Mononuclear cell (primary cell): ENCODE results near the gene TLCD3B. TPM values are rescaled to one million over a fixed set of nuclear protein-coding genes. Genes with fewer than 3 reads are reported as not detected.
A peak's percentile ranks its signal among the peaks of the same experiment; 100 is the strongest.

Source experiments
- H3K27me3 ChIP-seq: 2 replicates; pipeline ENCODE4 v1.6.0; 2011; ENCODE audit warnings: low read length, control low read depth; ENCODE audit not compliant: insufficient read depth
- H3K4me1 ChIP-seq: 2 replicates; pipeline ENCODE4 v1.5.1; 2011; ENCODE audit warnings: mild to moderate bottlenecking, low read length, control low read depth; ENCODE audit not compliant: insufficient read depth
- H3K4me3 ChIP-seq: 2 replicates; pipeline ENCODE4 v1.5.1; 2011; ENCODE audit warnings: mild to moderate bottlenecking, low read length, moderate library complexity
- H3K9me3 ChIP-seq: 2 replicates; pipeline ENCODE4 v1.5.1; 2011; ENCODE audit warnings: low read depth, mild to moderate bottlenecking, control low read depth, low read length
- total RNA-seq: library from RNA; depleted of rRNA; stranded (reverse); fragments of >200 nt; gene quantifications from one replicate; pipeline ENCODE4 v1.2.3, GENCODE V29; 2012

TLCD3B gene
- total RNA-seq, 1 donor = not detected

DNA sequence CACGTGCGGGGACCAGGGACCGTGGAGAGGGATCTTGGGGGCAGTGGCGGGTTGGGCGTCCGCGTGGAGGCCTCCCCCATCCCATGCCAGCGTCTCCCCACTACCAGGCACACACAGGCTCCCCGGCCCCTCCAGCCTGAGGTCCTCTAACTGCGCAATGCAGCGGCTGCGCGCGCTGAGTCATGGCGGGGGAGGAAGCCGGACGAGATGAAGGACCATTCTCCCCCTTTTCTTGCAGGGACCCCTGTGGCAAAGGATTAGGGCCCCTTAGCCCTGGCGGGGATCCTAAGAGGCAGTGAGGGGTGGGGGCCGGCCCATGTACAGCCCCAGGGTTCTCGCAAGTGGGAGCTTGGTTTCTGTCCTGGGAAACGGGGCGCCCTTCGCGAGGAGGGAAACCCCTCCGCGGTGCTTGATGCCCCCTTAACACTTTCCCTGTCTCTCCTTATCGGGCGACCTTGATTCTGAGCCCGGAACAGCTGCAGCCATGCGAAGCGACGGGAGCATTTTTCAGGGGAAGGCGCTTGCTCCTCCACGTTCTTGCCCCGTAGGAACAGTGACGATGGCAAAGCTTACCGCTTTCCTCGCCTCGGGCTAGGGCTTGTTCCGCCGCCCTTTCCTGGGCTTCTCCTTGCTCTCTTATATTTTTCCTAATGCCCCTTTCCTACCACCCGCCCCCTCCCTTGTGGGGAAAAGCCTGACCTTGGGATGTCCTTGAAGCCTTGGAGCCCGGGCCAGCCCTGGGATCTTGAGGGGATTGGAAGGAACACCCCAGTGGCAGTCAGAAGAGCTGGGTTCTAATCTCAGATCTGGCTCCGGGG is 35.1 kb upstream of the TLCD3B start:
- no peaks in the 10 kb centered on the region for H3K27me3 ChIP-seq
- H3K4me1 ChIP-seq = peaks cover 52% of the 10 kb centered on the region
- no peaks in the 10 kb centered on the region for H3K9me3 ChIP-seq
- H3K4me3 ChIP-seq = peak overlapping the region; percentile 87

GRCh38 chr16:30065102-30065942 is 34.3 kb upstream of the TLCD3B start, which contains the start of gene ALDOA:
Gene ALDOA, plus strand, starts transcription at chr16:30065760. Its CDS starts 1,138 bp downstream, at chr16:30066898.
- H3K4me1 ChIP-seq = peaks cover 52% of the 10 kb centered on the region
- no peaks in the 10 kb centered on the region for H3K27me3 ChIP-seq
- peak within 1 kb of the TSS; percentile 87 for H3K4me3 ChIP-seq
- H3K9me3 ChIP-seq = no peaks in the 10 kb centered on the region

DNA sequence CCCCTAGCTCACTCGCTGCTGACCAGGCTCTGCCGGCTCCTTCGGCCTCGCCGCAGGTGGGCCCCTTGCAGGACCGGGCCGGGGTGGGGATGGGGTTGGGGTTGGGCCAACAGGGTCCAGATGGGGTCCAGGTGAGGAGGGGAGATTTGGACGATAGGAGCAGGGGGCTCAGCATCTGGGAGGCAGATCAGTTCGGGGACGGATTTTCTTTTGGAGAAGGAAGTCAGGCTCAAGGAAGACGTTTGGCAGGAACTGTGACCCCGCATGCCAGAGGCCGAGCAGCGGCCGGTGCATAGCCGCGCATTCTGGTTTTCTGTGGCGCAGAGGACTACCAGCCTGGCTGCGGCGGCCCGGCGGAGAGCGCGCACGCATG is 33.6 kb upstream of the TLCD3B start:
- Histone ChIP-seq H3K4me3 (peak overlapping the region; percentile 87), H3K27me3 (no peaks in the 10 kb centered on the region), H3K9me3 (no peaks in the 10 kb centered on the region), H3K4me1 (peaks cover 48% of the 10 kb centered on the region)

DNA sequence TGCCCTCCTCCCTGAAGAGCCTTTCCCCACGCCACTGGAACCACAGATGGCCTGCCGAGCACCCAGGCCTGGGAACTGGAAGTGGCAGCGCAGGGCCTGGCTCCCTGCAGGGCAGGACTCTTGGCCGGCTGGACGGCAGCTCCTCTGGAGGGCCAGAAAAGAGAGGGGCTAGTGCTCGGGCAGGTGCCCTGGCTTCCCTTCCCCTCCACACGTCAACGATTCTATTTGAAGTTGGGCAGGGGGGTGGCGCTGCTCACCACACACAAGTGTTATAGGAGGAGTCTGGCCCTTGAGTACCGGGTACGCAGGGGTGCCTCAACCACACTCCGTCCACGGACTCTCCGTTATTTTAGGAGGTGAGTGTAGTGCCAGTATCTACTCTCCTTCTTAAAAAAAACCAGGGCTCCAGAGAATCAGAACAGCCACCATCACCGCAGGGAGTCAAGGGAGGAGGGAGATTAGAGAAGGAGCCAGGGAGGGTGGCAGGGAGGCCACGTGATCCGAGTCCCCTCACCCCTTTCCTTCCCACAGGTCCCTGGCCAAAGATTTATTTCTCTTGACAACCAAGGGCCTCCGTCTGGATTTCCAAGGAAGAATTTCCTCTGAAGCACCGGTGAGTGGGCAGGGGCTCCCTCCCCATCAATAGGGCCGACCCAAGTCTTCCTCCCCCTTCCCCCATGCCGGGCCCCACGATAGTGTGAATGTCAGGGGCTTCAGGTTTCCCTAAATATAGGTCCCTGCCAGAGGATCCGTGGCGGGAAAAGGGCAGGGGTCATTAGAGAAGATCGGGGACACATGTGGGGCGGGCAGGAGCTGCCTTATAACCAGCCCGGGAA is 33.0 kb upstream of the TLCD3B start:
- H3K4me3 ChIP-seq = peak overlapping the region; percentile 87
- H3K4me1 ChIP-seq = peaks cover 42% of the 10 kb centered on the region
- no peaks in the 10 kb centered on the region for H3K9me3 ChIP-seq
- H3K27me3 ChIP-seq = no peaks in the 10 kb centered on the region

GRCh38 chr16:30063278-30063892 is 32.3 kb upstream of the TLCD3B start:
- Histone ChIP-seq H3K4me3 (no peak overlapping the region), H3K9me3 (no peaks in the 10 kb centered on the region), H3K4me1 (peaks cover 35% of the 10 kb centered on the region), H3K27me3 (no peaks in the 10 kb centered on the region)

- Histone ChIP-seq H3K27me3 (no peaks in the 10 kb centered on the region), H3K9me3 (no peaks in the 10 kb centered on the region), H3K4me3 (no peak overlapping the region), H3K4me1 (peaks cover 14% of the 10 kb centered on the region)
Observed at GRCh38 chr16:30060836-30061554, 29.9 kb upstream of the TLCD3B start.

- no peaks in the 10 kb centered on the region for H3K9me3 ChIP-seq
- no peaks in the 10 kb centered on the region for H3K27me3 ChIP-seq
- peaks cover 14% of the 10 kb centered on the region for H3K4me1 ChIP-seq
- no peak overlapping the region for H3K4me3 ChIP-seq
Observed at GRCh38 chr16:30060346-30060745, 29.3 kb upstream of the TLCD3B start.

- Histone ChIP-seq H3K4me1 (peaks cover 19% of the 10 kb centered on the region), H3K4me3 (no peak overlapping the region), H3K9me3 (no peaks in the 10 kb centered on the region), H3K27me3 (no peaks in the 10 kb centered on the region)
Observed at GRCh38 chr16:30054959-30055553, 24.0 kb upstream of the TLCD3B start.

DNA sequence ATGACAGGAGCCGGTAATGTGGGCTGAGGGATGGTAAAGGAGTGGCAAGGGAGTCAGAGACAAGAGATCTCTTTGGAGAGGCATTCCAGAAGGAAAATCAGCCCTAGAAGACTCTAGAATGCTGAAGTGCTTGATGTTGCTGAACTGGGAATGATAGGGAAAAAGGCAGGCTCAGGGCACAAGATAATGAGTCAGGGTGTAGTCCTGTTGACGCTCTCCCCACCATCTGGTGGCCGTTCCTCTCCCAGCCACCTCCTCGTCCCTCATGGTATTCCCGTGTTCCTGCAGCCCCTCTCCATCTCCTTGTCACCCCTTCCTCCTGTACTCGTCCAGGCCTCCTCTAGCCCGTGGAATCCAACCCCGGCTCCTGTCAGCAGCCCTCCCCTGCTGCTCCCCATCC is 23.4 kb upstream of the TLCD3B start:
- Histone ChIP-seq H3K4me3 (no peak overlapping the region), H3K9me3 (no peaks in the 10 kb centered on the region), H3K4me1 (peaks cover 19% of the 10 kb centered on the region), H3K27me3 (no peaks in the 10 kb centered on the region)

DNA sequence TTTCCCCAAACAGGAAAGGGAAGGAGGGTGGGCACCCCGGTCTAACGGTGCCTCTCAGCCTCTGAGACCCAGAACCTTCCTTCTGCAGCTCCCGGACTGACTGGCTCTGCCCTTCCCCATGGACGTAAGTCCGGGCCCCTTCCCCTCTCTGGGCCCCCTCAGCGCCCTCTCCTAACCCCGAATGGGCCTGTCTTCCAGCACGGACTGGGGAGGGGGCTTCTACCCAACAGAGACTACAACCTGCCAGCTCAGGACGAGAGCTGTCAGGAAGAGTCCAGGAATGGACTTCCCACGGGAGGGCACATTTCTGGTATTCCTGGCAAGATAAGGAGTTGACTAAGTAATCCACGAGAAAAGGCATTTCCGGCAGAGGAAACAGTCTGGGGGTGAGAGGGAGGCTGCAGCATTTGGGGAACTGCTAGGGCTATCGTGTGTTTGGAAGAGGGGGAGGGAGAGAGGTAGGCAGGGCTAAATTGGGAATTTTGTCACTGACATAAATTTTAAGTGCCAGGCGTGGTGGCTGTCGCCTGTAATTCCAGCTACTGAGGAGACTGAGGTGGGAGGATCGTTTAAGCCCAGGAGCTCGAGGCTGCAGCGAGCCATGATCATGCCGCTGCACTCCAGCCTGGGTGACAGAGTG is 22.4 kb upstream of the TLCD3B start:
- H3K9me3 ChIP-seq = no peaks in the 10 kb centered on the region
- H3K4me1 ChIP-seq = peaks cover 19% of the 10 kb centered on the region
- peak overlapping the region; percentile 44 for H3K4me3 ChIP-seq
- no peaks in the 10 kb centered on the region for H3K27me3 ChIP-seq

DNA sequence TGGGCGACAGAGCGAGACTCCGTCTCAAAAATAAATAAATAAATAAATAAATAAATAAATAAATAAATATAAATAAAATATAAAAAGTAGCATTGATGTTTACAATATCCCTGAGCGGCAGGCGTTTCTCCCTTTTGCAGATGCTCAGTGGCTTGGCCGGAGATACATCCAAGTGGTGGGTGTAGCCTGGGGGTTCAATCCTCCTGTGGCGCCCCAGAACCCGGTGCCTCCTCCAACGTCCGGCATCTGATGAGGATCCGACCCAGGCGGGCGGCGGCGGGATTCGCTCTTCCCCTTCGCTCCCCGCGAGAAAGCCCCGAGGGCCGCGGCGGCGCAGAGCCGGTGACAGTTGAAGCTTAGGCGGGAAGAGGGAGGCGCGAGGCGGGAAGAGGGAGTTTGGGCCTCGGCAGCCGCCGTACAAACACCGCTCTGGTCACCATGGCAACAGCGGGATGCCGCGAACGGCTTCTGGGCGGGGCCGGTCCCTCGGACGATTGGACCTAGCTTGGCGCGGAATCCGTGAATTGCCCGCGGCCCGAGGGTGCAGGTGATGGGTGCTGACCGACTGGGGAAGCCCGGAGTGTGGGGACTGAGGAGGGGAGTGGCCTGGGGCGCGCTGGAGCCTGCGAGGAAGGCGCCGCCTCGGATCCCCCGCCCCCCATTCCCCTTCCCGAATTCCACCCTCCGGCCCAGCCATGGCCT is 21.8 kb upstream of the TLCD3B start:
- Histone ChIP-seq H3K9me3 (no peaks in the 10 kb centered on the region), H3K4me3 (peak overlapping the region; percentile 44), H3K4me1 (peaks cover 19% of the 10 kb centered on the region), H3K27me3 (no peaks in the 10 kb centered on the region)

- Histone ChIP-seq H3K4me3 (no peak overlapping the region), H3K27me3 (no peaks in the 10 kb centered on the region), H3K4me1 (peaks cover 19% of the 10 kb centered on the region), H3K9me3 (no peaks in the 10 kb centered on the region)
Observed at GRCh38 chr16:30051518-30051917, 20.4 kb upstream of the TLCD3B start.

DNA sequence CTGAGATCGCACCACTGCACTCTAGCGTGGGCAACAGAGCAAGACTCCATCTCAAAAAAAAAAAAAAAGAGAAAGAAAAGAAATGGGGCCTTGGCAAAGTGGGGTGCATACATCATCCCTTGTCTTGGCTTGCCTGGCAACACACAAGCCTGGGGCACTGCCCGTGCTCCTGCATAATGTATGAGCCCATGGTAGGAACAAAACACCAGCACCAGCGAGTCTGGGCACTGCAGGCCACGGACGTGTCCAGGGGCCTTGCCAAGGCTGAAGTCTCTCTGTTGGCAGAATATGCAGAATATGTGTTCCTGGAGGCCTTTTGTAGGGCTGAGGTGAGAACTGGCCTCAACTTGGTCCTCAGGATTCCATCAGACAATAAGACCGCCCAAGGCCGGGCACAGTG is 18.8 kb upstream of the TLCD3B start:
- Histone ChIP-seq H3K4me3 (no peak overlapping the region), H3K9me3 (no peaks in the 10 kb centered on the region), H3K4me1 (peaks cover 17% of the 10 kb centered on the region), H3K27me3 (no peaks in the 10 kb centered on the region)
